BLaER1 treated with 17β-estradiol and CSF1 and Interleukin-3, amounts not matched to agents 10 nM and 100 nM (cell line): Measurements from ENCODE around the gene KRTDAP.

Source experiments
- H3K27ac ChIP-seq, 11 experiments: shearing (Covaris generic); formaldehyde crosslinking; 2 replicates each; pipeline ENCODE4 v1.8.1; 2022
- H3K27me3 ChIP-seq, 11 experiments: shearing (Covaris generic); formaldehyde crosslinking; 2 replicates each; pipeline ENCODE4 v1.8.1; 2022
- H3K36me3 ChIP-seq, 11 experiments: shearing (Covaris generic); formaldehyde crosslinking; 2 replicates each; pipeline ENCODE4 v1.8.1; 2022
- H3K4me1 ChIP-seq, 10 experiments: shearing (Covaris generic); formaldehyde crosslinking; 2 replicates each; pipeline ENCODE4 v1.8.1; 2022
- H3K4me2 ChIP-seq, 11 experiments: shearing (Covaris generic); formaldehyde crosslinking; 2 replicates each; pipeline ENCODE4 v1.8.1; 2022
- H3K4me3 ChIP-seq, 10 experiments: shearing (Covaris generic); formaldehyde crosslinking; 2 replicates each; pipeline ENCODE4 v1.8.1; 2022
- H3K9ac ChIP-seq, 11 experiments: shearing (Covaris generic); formaldehyde crosslinking; 2 replicates each; pipeline ENCODE4 v1.8.1; 2022
- H3K9me3 ChIP-seq, 11 experiments: shearing (Covaris generic); formaldehyde crosslinking; replicated peaks in 1 of 11; 2 replicates each; pipeline ENCODE4 v1.8.1; 2022
- H4K20me1 ChIP-seq, 11 experiments: shearing (Covaris generic); formaldehyde crosslinking; 2 replicates each; pipeline ENCODE4 v1.8.1; 2022
- Cebpa-rat ChIP-seq, 11 experiments: shearing (Covaris generic); IDR thresholded peaks; 2 replicates each; pipeline ENCODE4 v1.8.1; 2022

The KRTDAP gene

GRCh38 chr19:35529241-35530218 lies 39.3 kb upstream of the KRTDAP start:
- no peaks in the 10 kb centered on the region for H3K36me3 ChIP-seq
- H3K9me3 ChIP-seq: no peaks in the 10 kb centered on the region
- H3K27ac ChIP-seq: no peak overlapping the region
- peaks cover 0 to 21% (median 14%) of the 10 kb centered on the region in 11 experiments; a peak in 14 of 22 replicates for H3K27me3 ChIP-seq
- peak overlapping the region in 9 of 11 experiments; percentile 30 to 71 (median 61); a peak in 17 of 22 replicates for H3K4me2 ChIP-seq
- H4K20me1 ChIP-seq: peaks cover 0 to 4% (median 0%) of the 10 kb centered on the region in 11 experiments; a peak in 1 of 22 replicates
- no peak overlapping the region for H3K4me3 ChIP-seq
- no peak for TF ChIP-seq Cebpa-rat (IDR thresholded peaks at IDR 0.05)
- peak overlapping the region in 2 of 11 experiments; percentile 24 to 29; a peak in 2 of 22 replicates for H3K9ac ChIP-seq
- peaks cover 19 to 37% (median 25%) of the 10 kb centered on the region in 10 experiments for H3K4me1 ChIP-seq

DNA sequence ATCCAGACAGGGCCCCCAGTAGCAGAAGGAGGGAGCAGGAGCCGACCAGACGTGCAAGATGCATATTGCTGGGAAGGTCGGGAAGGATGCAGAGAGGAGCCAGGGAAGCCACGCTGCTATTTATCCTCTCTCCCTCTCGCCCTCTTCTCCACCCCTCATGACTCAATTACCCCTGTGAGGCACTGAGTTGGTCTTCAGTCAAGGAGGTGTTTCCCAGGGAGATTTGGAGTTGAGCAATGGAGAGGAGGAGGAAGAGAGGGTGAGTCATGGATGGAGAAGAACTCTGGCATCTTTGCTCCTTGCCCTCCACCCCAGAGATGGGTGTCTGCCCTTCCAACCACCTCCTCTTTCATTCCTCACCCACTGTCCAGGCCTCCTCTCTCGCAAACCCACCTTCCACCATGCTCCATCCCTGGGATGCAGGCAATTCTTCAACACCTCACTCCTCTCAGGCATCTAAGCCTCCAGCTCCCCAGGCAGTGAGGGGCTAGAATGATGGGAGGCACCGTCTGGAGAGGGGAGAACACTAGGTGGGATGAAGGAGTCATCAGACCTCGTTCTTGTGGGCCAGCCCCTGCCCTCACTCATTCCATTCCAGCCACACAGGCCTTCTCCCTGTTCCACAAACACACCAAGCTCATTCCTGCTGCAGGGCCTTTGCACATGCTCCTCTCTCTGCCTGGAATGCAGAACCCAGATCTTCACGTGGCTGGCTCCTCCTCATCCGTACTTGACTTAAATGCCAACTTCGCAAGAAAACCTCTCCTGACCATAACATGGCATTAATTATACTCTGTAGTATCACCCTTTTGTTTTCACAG lies 38.2 kb upstream of the KRTDAP start, which contains the start of gene SBSN:
TSS of gene SBSN (minus strand) at position 94 of the 821 bp plus-strand sequence. CDS start at position 64, 30 bp downstream.
- Histone ChIP-seq H3K9me3 (no peaks in the 10 kb centered on the region), H3K4me2 (peak within 1 kb of the TSS; percentile 24 to 71 (median 58); a peak in 21 of 22 replicates), H3K4me1 (peaks cover 11 to 27% (median 20%) of the 10 kb centered on the region in 10 experiments), H4K20me1 (no peaks in the 10 kb centered on the region), H3K4me3 (no peak within 1 kb of the TSS), H3K27me3 (peaks cover 0 to 10% (median 4%) of the 10 kb centered on the region in 11 experiments; a peak in 12 of 22 replicates), H3K36me3 (no peaks in the 10 kb centered on the region), H3K9ac (peak within 1 kb of the TSS in 2 of 11 experiments; percentile 24 to 29; a peak in 2 of 22 replicates), H3K27ac (no peak within 1 kb of the TSS)
- TF ChIP-seq Cebpa-rat (IDR thresholded peaks at IDR 0.05): no peak

DNA sequence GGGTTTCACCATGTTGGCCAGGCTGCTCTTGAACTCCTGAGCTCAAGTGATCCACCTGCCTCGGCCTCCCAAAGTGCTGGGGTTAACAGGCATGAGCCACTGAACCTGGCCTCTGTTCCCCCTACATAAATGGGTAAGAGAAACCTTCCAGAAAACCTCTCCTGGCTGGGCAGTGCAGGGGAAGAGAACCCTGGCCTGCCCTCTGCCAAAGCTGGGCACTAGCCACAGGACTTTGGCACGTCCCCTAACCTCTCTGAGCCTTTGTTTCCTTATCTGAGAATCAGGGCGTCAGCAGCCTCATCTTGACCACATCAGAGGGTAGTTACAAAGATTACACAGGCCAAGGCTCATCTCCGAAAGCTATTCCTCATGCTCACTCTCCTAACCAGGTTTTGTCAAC lies 35.6 kb upstream of the KRTDAP start:
- Histone ChIP-seq H3K27ac (no peak overlapping the region), H3K4me1 (peaks cover 5 to 25% (median 15%) of the 10 kb centered on the region in 10 experiments; a peak in 16 of 20 replicates), H3K27me3 (no peaks in the 10 kb centered on the region), H3K36me3 (no peaks in the 10 kb centered on the region), H3K9me3 (no peaks in the 10 kb centered on the region), H4K20me1 (no peaks in the 10 kb centered on the region), H3K4me2 (no peak overlapping the region), H3K4me3 (no peak overlapping the region), H3K9ac (no peak overlapping the region)
- no peak for TF ChIP-seq Cebpa-rat (IDR thresholded peaks at IDR 0.05)

- Histone ChIP-seq H3K4me3 (no peak overlapping the region), H3K9me3 (no peaks in the 10 kb centered on the region), H4K20me1 (no peaks in the 10 kb centered on the region), H3K27me3 (no peaks in the 10 kb centered on the region), H3K9ac (no peak overlapping the region), H3K27ac (no peak overlapping the region), H3K36me3 (no peaks in the 10 kb centered on the region), H3K4me1 (peaks cover 5 to 17% (median 11%) of the 10 kb centered on the region in 10 experiments; a peak in 16 of 20 replicates), H3K4me2 (no peak overlapping the region)
- TF ChIP-seq Cebpa-rat (IDR thresholded peaks at IDR 0.05): no peak
These were observed 34.0 kb upstream of the KRTDAP start for GRCh38 chr19:35524181-35524837.

DNA sequence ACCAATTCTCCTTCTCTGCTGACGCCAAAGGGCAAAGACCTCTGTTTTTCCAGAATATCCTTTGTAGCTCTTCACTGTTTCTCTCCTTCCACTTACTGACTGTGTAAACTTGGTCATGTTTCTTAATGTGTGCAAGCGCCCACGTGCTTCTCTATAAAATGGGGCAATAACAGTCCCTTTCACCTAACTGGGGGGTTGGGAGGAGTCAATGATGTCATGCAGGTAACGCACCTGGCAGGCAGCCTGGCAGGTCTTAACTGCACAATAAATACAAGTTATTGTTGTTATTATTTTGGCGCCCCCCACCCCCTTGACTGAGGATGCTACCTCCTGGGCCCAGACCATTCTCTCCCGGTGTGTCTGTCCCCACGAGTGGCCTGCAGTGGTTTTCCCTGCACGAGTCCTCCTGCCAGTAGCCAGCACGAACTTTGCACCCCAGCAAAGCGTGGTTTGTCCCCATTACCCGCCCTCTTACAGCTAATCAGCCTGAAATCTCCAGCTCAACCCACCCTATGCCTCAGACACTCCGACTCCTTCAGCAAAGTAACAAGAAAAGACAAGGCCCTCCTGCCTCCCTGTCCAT lies 32.6 kb upstream of the KRTDAP start:
- no peak overlapping the region for H3K27ac ChIP-seq
- no peaks in the 10 kb centered on the region for H3K27me3 ChIP-seq
- H3K9ac ChIP-seq: no peak overlapping the region
- no peaks in the 10 kb centered on the region for H3K9me3 ChIP-seq
- H3K4me1 ChIP-seq: peaks cover 0 to 8% (median 2%) of the 10 kb centered on the region in 10 experiments; a peak in 7 of 20 replicates
- no peaks in the 10 kb centered on the region for H3K36me3 ChIP-seq
- no peaks in the 10 kb centered on the region for H4K20me1 ChIP-seq
- no peak overlapping the region for H3K4me3 ChIP-seq
- no peak overlapping the region for H3K4me2 ChIP-seq
- TF ChIP-seq Cebpa-rat (IDR thresholded peaks at IDR 0.05): no peak

GRCh38 chr19:35521124-35521743 lies 31.0 kb upstream of the KRTDAP start:
- no peaks in the 10 kb centered on the region for H3K36me3 ChIP-seq
- H4K20me1 ChIP-seq: no peaks in the 10 kb centered on the region
- 0 out of 22 replicates have a peak overlapping the region, but pooled peaks of 1 of the 11 experiments have one; percentile 2 for H3K4me2 ChIP-seq
- H3K27me3 ChIP-seq: no peaks in the 10 kb centered on the region
- no peak for TF ChIP-seq Cebpa-rat (IDR thresholded peaks at IDR 0.05)
- no peak overlapping the region for H3K9ac ChIP-seq
- no peaks in the 10 kb centered on the region for H3K9me3 ChIP-seq
- no peak overlapping the region for H3K4me3 ChIP-seq
- H3K27ac ChIP-seq: no peak overlapping the region
- H3K4me1 ChIP-seq: peaks cover 0 to 16% (median 4%) of the 10 kb centered on the region in 10 experiments; a peak in 8 of 20 replicates

GRCh38 chr19:35519291-35519690 lies 29.0 kb upstream of the KRTDAP start:
- Histone ChIP-seq H3K4me1 (peaks cover 0 to 19% (median 6%) of the 10 kb centered on the region in 10 experiments; a peak in 10 of 20 replicates), H3K36me3 (no peaks in the 10 kb centered on the region), H3K9ac (no peak overlapping the region), H3K27ac (no peak overlapping the region), H4K20me1 (no peaks in the 10 kb centered on the region), H3K4me2 (no peak overlapping the region; a peak in 1 of 22 replicates), H3K9me3 (no peaks in the 10 kb centered on the region), H3K27me3 (peaks cover 0 to under 1% (median 0%) of the 10 kb centered on the region in 11 experiments; a peak in 1 of 22 replicates), H3K4me3 (no peak overlapping the region)
- TF ChIP-seq Cebpa-rat (IDR thresholded peaks at IDR 0.05): no peak

- Histone ChIP-seq H3K9ac (no peak overlapping the region), H3K4me3 (no peak overlapping the region), H3K4me2 (no peak overlapping the region), H3K27me3 (peaks cover 0 to 3% (median 0%) of the 10 kb centered on the region in 11 experiments; a peak in 2 of 22 replicates), H3K9me3 (no peaks in the 10 kb centered on the region), H4K20me1 (no peaks in the 10 kb centered on the region; a peak in 1 of 22 replicates), H3K27ac (no peak overlapping the region), H3K4me1 (peaks cover 0 to 23% (median 7%) of the 10 kb centered on the region in 10 experiments; a peak in 10 of 20 replicates), H3K36me3 (no peaks in the 10 kb centered on the region)
- no peak for TF ChIP-seq Cebpa-rat (IDR thresholded peaks at IDR 0.05)
These were observed 28.0 kb upstream of the KRTDAP start for GRCh38 chr19:35518313-35518712.
